ENCODE measurements around the gene ZNG1F. TPM values are rescaled to one million over a fixed set of nuclear protein-coding genes. Genes with fewer than 3 reads are reported as not detected.

ZNG1F gene
- total RNA-seq, result 6.5 and 8.9 TPM in 2 replicates

GRCh38 chr9:41189217-41189616, at the start of gene ZNG1F:
Gene ZNG1F, minus strand, starts transcription at chr9:41189317. Its CDS starts 59 bp downstream, at chr9:41189258.

GRCh38 chr9:41128581-41128980, 60.5 kb downstream of the ZNG1F start, which contains the start of gene FOXD4L6:
Gene FOXD4L6, minus strand, starts transcription at chr9:41128681. Its CDS starts 298 bp downstream, at chr9:41128383.

Small RNA genes within 50 kb of the gene (small RNA-seq; reads per million reads assigned to genes)
- not detected for gene MIR4477A
- not detected for gene RNA5SP530

Other genes with a start within 250 kb of the ZNG1F start
- 0.13 TPM in 1 of 2 replicates, not detected in the other for gene FOXD4L6, start 60.6 kb downstream of the ZNG1F start, total RNA-seq